K562 treated with DMSO at 1 percent for 24 hours (cell line): Measurements from ENCODE around the gene BAD. TPM values are rescaled to one million over a fixed set of nuclear protein-coding genes. Genes with fewer than 3 reads are reported as not detected.

Source experiments
- total RNA-seq: library from RNA; unstranded; fragments of 300-600 nt; gene quantifications from 2 replicates; pipeline ENCODE4 v1.2.3, GENCODE V29; 2022; ENCODE audit warnings: low read depth; ENCODE audit not compliant: insufficient read depth

BAD gene
- total RNA-seq, 1 experiment from 2014 or later: 91.4 TPM

Other genes starting within 250 kb of the BAD start
- 0.39 and 0.42 TPM in 2 replicates for gene FLRT1, start 248.7 kb downstream of the BAD start, total RNA-seq
- 74.0 and 92.1 TPM in 2 replicates for gene MACROD1, start 118.6 kb downstream of the BAD start, total RNA-seq
- 258 and 264 TPM in 2 replicates for gene STIP1, start 98.5 kb downstream of the BAD start, total RNA-seq
- 99.5 and 134 TPM in 2 replicates for gene FERMT3, start 77.9 kb downstream of the BAD start, total RNA-seq
- gene TRPT1, start 58.5 kb downstream of the BAD start, total RNA-seq: 72.1 and 77.0 TPM in 2 replicates
- 101 and 111 TPM in 2 replicates for gene NUDT22, start 58.4 kb downstream of the BAD start, total RNA-seq
- gene DNAJC4, start 54.1 kb downstream of the BAD start, total RNA-seq: 89.8 and 99.8 TPM in 2 replicates
- gene VEGFB, start 50.1 kb downstream of the BAD start, total RNA-seq: 94.9 and 104 TPM in 2 replicates
- gene FKBP2, start 43.6 kb downstream of the BAD start, total RNA-seq: 137 and 160 TPM in 2 replicates
- gene PPP1R14B, start 37.7 kb downstream of the BAD start, total RNA-seq: 132 and 144 TPM in 2 replicates
- gene PLCB3, start 33.1 kb downstream of the BAD start, total RNA-seq: 31.5 and 33.2 TPM in 2 replicates
- 72.8 and 80.0 TPM in 2 replicates for gene GPR137, start 1.2 kb upstream of the BAD start, total RNA-seq
- not detected in 2 replicates for gene KCNK4, start 6.6 kb upstream of the BAD start, total RNA-seq
- gene CATSPERZ, start 15.7 kb upstream of the BAD start, total RNA-seq: 1.5 and 3.7 TPM in 2 replicates
- 92.4 and 101 TPM in 2 replicates for gene ESRRA, start 20.9 kb upstream of the BAD start, total RNA-seq
- 362 and 373 TPM in 2 replicates for gene TRMT112, start 32.9 kb upstream of the BAD start, total RNA-seq
- gene PRDX5, start 33.5 kb upstream of the BAD start, total RNA-seq: 542 and 543 TPM in 2 replicates
- 16.6 and 17.1 TPM in 2 replicates for gene CCDC88B, start 55.5 kb upstream of the BAD start, total RNA-seq
- 30.9 and 35.9 TPM in 2 replicates for gene RPS6KA4, start 74.5 kb upstream of the BAD start, total RNA-seq